CD14-positive monocyte (primary cell): ENCODE results near the gene CCDC88B. TPM values are rescaled to one million over a fixed set of nuclear protein-coding genes. Genes with fewer than 3 reads are reported as not detected.

Source experiments
- DNase-seq, 3 donors: peaks; one replicate each; pipeline ENCODE4 v3.0.0-alpha.2; 2011 to 2022
- H2AFZ ChIP-seq: 2 replicates; pipeline ENCODE4 v1.6.0; 2012; ENCODE audit warnings: mild to moderate bottlenecking, low read depth, low read length, inconsistent platforms; ENCODE audit not compliant: insufficient read depth, poor library complexity, severe bottlenecking
- H3K27ac ChIP-seq, 2 donors: 1 replicate in 1 of 2; 2 replicates in 1 of 2; pipeline ENCODE4 v1.5.1; 2012 to 2013; ENCODE audit warnings: low read length in 2 of 2, control low read depth in 1 of 2, inconsistent platforms in 1 of 2, low read depth in 1 of 2, mild to moderate bottlenecking in 1 of 2
- H3K27me3 ChIP-seq, 2 donors: one replicate each; pipeline versions ENCODE4 v1.6.0 to v1.6.1; 2011 to 2013; ENCODE audit warnings: low read length in 2 of 2; ENCODE audit not compliant: control insufficient read depth in 2 of 2, insufficient read depth in 2 of 2
- H3K36me3 ChIP-seq, 2 donors: replicated peaks in 1 of 2; 1 replicate in 1 of 2; 2 replicates in 1 of 2; pipeline versions ENCODE4 v1.5.1 to v1.6.1; 2012 to 2013; ENCODE audit warnings: low read length in 2 of 2, control low read depth in 1 of 2, inconsistent platforms in 1 of 2, mild to moderate bottlenecking in 1 of 2; ENCODE audit not compliant: insufficient read depth in 2 of 2, control insufficient read depth in 1 of 2
- H3K4me1 ChIP-seq, 2 donors: 1 replicate in 1 of 2; 2 replicates in 1 of 2; pipeline versions ENCODE4 v1.5.1 to v1.6.1; 2012 to 2013; ENCODE audit warnings: low read length in 2 of 2, control low read depth in 1 of 2, inconsistent platforms in 1 of 2, mild to moderate bottlenecking in 1 of 2, moderate library complexity in 1 of 2; ENCODE audit not compliant: insufficient read depth in 2 of 2, control insufficient read depth in 1 of 2
- H3K4me2 ChIP-seq: replicated peaks from 2 replicates; pipeline ENCODE3; 2012; ENCODE audit warnings: low read length, moderate library complexity, mild to moderate bottlenecking; ENCODE audit not compliant: poor library complexity, severe bottlenecking; ENCODE audit errors: extremely low read depth
- H3K4me3 ChIP-seq, 3 experiments: fragments of 200-600 bp in 1 of 3; sonication (generic) in 1 of 3; replicated peaks in 1 of 3; 1 replicate in 2 of 3; 2 replicates in 1 of 3; pipeline ENCODE4 v1.5.1; 2011 to 2013; ENCODE audit warnings: low read length in 3 of 3, mild to moderate bottlenecking in 3 of 3, control low read depth in 2 of 3, low read depth in 2 of 3, inconsistent platforms in 1 of 3, moderate library complexity in 1 of 3
- H3K79me2 ChIP-seq: 2 replicates; pipeline ENCODE4 v1.6.0; 2012; ENCODE audit warnings: mild to moderate bottlenecking, control low read depth, inconsistent platforms, low read length, moderate library complexity; ENCODE audit not compliant: insufficient read depth
- H3K9ac ChIP-seq: 2 replicates; pipeline ENCODE4 v1.6.0; 2017; ENCODE audit warnings: low read length, mild to moderate bottlenecking; ENCODE audit not compliant: insufficient read depth, poor library complexity, severe bottlenecking
- H3K9me3 ChIP-seq, 2 donors: replicated peaks in 1 of 2; 1 replicate in 1 of 2; 2 replicates in 1 of 2; pipeline versions ENCODE4 v1.5.1 to v1.6.1; 2012 to 2013; ENCODE audit warnings: low read length in 2 of 2, control low read depth in 1 of 2; ENCODE audit not compliant: control insufficient read depth in 1 of 2, insufficient read depth in 1 of 2
- H4K20me1 ChIP-seq: 2 replicates; pipeline ENCODE4 v1.6.0; 2012; ENCODE audit warnings: mild to moderate bottlenecking, low read length, control low read depth, moderate library complexity; ENCODE audit not compliant: insufficient read depth
- H3K27ac Mint-ChIP-seq, 7 donors: one replicate each; pipeline ENCODE4 v1.8.0; 2020; ENCODE audit warnings: mild to moderate bottlenecking in 7 of 7, mixed read lengths in 7 of 7, moderate library complexity in 6 of 7, inconsistent platforms in 2 of 7
- H3K27me3 Mint-ChIP-seq, 3 donors: one replicate each; pipeline ENCODE4 v1.8.0; 2021 to 2022; ENCODE audit warnings: low read depth in 3 of 3, mild to moderate bottlenecking in 3 of 3, mixed read lengths in 3 of 3, moderate library complexity in 3 of 3, inconsistent platforms in 1 of 3
- H3K36me3 Mint-ChIP-seq, 2 donors: one replicate each; pipeline ENCODE4 v1.8.0; 2020; ENCODE audit warnings: mixed read lengths in 2 of 2, inconsistent platforms in 1 of 2, mild to moderate bottlenecking in 1 of 2
- H3K4me1 Mint-ChIP-seq: one replicate; pipeline ENCODE4 v1.8.0; 2020; ENCODE audit warnings: mild to moderate bottlenecking, mixed read lengths
- H3K4me3 Mint-ChIP-seq, 2 donors: one replicate each; pipeline ENCODE4 v1.8.0; 2020; ENCODE audit warnings: mild to moderate bottlenecking in 2 of 2, mixed read lengths in 2 of 2, moderate library complexity in 1 of 2
- H3K9me3 Mint-ChIP-seq, 7 donors: one replicate each; pipeline ENCODE4 v1.8.0; 2020 to 2022; ENCODE audit warnings: mixed read lengths in 7 of 7, mild to moderate bottlenecking in 6 of 7, moderate library complexity in 6 of 7, inconsistent platforms in 2 of 7
- CTCF ChIP-seq: fragments of 200-600 bp; IDR thresholded peaks from one replicate; pipeline ENCODE4 v1.8.0; 2022; ENCODE audit warnings: antibody characterized with exemption, mild to moderate bottlenecking
- WGBS: methylation state at CpG from one replicate; pipeline ENCODE4 v1.1.5; 2013; ENCODE audit warnings: missing lambda C conversion rate; ENCODE audit not compliant: insufficient coverage; 5-methylcytosine and 5-hydroxymethylcytosine counted together
- intact Hi-C, 2 donors: fragments of 100-400 bp; cut with micrococcal nuclease; formaldehyde crosslinking; loops; one replicate each; pipeline versions ENCODE4 v1.15.0 to v1.15.1; 2023
- polyA plus RNA-seq, 3 donors: library from polyadenylated mRNA; depleted of rRNA in 1 of 3; unstranded in 2 of 3; stranded (reverse) in 1 of 3; fragments of 300-500 nt in 2 of 3; fragments of >200 nt in 1 of 3; fragmentation: Illumina TruSeq in 2 of 3; gene quantifications; 1 replicate in 2 of 3; 2 replicates in 1 of 3; pipeline ENCODE4 v1.2.3, GENCODE V29; 2012 to 2021

CCDC88B gene
- polyA plus RNA-seq, 3 donors, result 8.2 to 215 (median 18.9) TPM

GRCh38 chr11:64385945-64386704 is 46.1 kb downstream of the CCDC88B start:
- H3K9ac ChIP-seq, result peak overlapping the region; percentile 48
- H3K9me3 Mint-ChIP-seq, result peaks cover 0 to 10% (median 6%) of the 10 kb centered on the region in 7 donors
- peak; percentile 66 to 81 (median 77) for DNase-seq
- peaks cover 5% of the 10 kb centered on the region for H3K79me2 ChIP-seq
- peaks cover 64% of the 10 kb centered on the region for H3K4me1 Mint-ChIP-seq
- H3K27ac Mint-ChIP-seq, result peak overlapping the region; percentile 78 to 95 (median 92)
- intact Hi-C loops, result no loop called here
- H3K4me3 Mint-ChIP-seq, result no peak overlapping the region
- peak overlapping the region in 1 of 3 experiments; percentile 62 for H3K4me3 ChIP-seq
- peaks cover 2 to 9% of the 10 kb centered on the region in 2 donors for H3K36me3 ChIP-seq
- peak overlapping the region; percentile 75 to 83 for H3K27ac ChIP-seq
- peaks cover 1 to 4% (median 3%) of the 10 kb centered on the region in 3 donors for H3K27me3 Mint-ChIP-seq
- TF ChIP-seq CTCF, result no peak
- WGBS, result 46% methylated on average over 4 of the region's 11 CpGs
- H3K27me3 ChIP-seq, result no peaks in the 10 kb centered on the region
- H2AFZ ChIP-seq, result peak overlapping the region; percentile 75
- H4K20me1 ChIP-seq, result no peaks in the 10 kb centered on the region
- H3K36me3 Mint-ChIP-seq, result peaks cover 22 to 26% of the 10 kb centered on the region in 2 donors
- H3K9me3 ChIP-seq, result peaks cover 0 to 3% of the 10 kb centered on the region in 2 donors
- H3K4me1 ChIP-seq, result peaks cover 46 to 54% of the 10 kb centered on the region in 2 donors
- H3K4me2 ChIP-seq, result peak overlapping the region; percentile 60

GRCh38 chr11:64387916-64388315 is 47.9 kb downstream of the CCDC88B start:
- DNase-seq, result no peak
- H3K36me3 Mint-ChIP-seq, result peaks cover 25 to 26% of the 10 kb centered on the region in 2 donors
- peaks cover 2 to 10% (median 6%) of the 10 kb centered on the region in 7 donors for H3K9me3 Mint-ChIP-seq
- H3K9me3 ChIP-seq, result peaks cover 0 to 3% of the 10 kb centered on the region in 2 donors
- no peak overlapping the region for H3K4me3 ChIP-seq
- H3K27ac ChIP-seq, result no peak overlapping the region
- H3K4me1 Mint-ChIP-seq, result peaks cover 82% of the 10 kb centered on the region
- H3K79me2 ChIP-seq, result peaks cover 14% of the 10 kb centered on the region
- intact Hi-C loops, result no loop called here
- no peaks in the 10 kb centered on the region for H3K27me3 ChIP-seq
- H2AFZ ChIP-seq, result no peak overlapping the region
- H3K27me3 Mint-ChIP-seq, result peaks cover 2 to 3% (median 2%) of the 10 kb centered on the region in 3 donors
- H3K4me2 ChIP-seq, result no peak overlapping the region
- H3K4me1 ChIP-seq, result peaks cover 64 to 72% of the 10 kb centered on the region in 2 donors
- no peak overlapping the region for H3K4me3 Mint-ChIP-seq
- no peak overlapping the region for H3K27ac Mint-ChIP-seq
- no peaks in the 10 kb centered on the region for H4K20me1 ChIP-seq
- H3K36me3 ChIP-seq, result peaks cover 2 to 9% of the 10 kb centered on the region in 2 donors
- no peak for TF ChIP-seq CTCF
- no peak overlapping the region for H3K9ac ChIP-seq
